GM12892 (cell line): Measurements from ENCODE around the gene POLR2H.

Experiments
- POLR2A ChIP-seq: IDR thresholded peaks from 2 replicates; pipeline ENCODE4 v1.6.1; 2011; ENCODE audit warnings: low read depth, low read length, control low read depth
- POLR2AphosphoS5 ChIP-seq: IDR thresholded peaks from 2 replicates; pipeline ENCODE4 v1.6.1; 2011; ENCODE audit warnings: low read depth, low read length, control low read depth

DNA sequence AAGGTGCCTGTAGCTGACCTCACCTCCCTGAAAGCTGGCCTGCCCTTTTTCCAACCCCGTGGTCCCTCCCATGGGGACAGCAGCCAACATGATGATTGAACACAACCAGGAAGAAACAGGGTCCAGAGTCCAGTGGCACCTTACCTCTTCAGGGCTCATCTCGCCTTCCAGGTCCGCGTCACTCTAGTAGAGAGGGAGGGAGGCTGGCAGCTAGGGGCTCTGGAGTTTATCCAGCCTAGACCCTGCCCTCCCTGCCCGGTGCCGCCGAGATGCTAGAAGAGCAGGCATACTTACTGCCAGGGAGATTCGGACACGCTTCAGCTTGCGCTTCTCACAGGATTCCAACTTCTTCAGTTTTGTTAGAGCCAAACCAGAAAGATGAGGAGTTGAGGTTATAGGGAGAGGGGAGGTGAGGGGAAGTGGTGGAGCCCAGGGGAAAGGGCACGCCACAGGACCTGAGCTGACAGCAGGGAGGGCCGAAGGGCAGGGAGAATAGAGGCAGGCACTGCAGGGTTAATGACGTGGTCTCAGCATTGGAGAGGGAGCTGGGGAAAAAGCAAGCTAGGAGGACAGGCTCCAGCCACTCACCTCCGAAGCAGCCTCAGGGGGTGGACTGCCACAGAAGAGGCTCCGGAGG lies 9.2 kb upstream of the POLR2H start:
- TF ChIP-seq POLR2A (no peak), POLR2AphosphoS5 (no peak)
